GM12864 (cell line): ENCODE measurements around the gene DDX47.

Experiments
- DNase-seq: peaks from one replicate; pipeline ENCODE4 v3.0.0-alpha.2; 2011; ENCODE audit warnings: low read depth
- H3K4me3 ChIP-seq: 2 replicates; pipeline ENCODE4 v1.5.1; 2011; ENCODE audit warnings: mild to moderate bottlenecking, low read depth, low read length, control low read depth
- CTCF ChIP-seq: IDR thresholded peaks from 2 replicates; pipeline ENCODE4 v1.5.1; 2011; ENCODE audit warnings: low read depth, mild to moderate bottlenecking, moderate library complexity, low read length, control low read depth, inconsistent platforms; ENCODE audit errors: missing control alignments

DDX47 gene

GRCh38 chr12:12788131-12788530, 25.0 kb upstream of the DDX47 start:
- H3K4me3 ChIP-seq, result no peak overlapping the region
- TF ChIP-seq CTCF, result no peak
- DNase-seq, result no peak

GRCh38 chr12:12788675-12789368, 24.3 kb upstream of the DDX47 start:
- H3K4me3 ChIP-seq, result no peak overlapping the region
- peak; percentile 78 for TF ChIP-seq CTCF
- DNase-seq, result peak; percentile 75

- DNase-seq, result no peak
- no peak overlapping the region for H3K4me3 ChIP-seq
- no peak for TF ChIP-seq CTCF
Measured at GRCh38 chr12:12790956-12791355, 22.2 kb upstream of the DDX47 start.

GRCh38 chr12:12791756-12792369, 21.3 kb upstream of the DDX47 start:
- DNase-seq, result no peak
- H3K4me3 ChIP-seq, result no peak overlapping the region
- TF ChIP-seq CTCF, result no peak

- DNase-seq, result no peak
- no peak overlapping the region for H3K4me3 ChIP-seq
- TF ChIP-seq CTCF, result no peak
Measured at GRCh38 chr12:12792421-12792820, 20.7 kb upstream of the DDX47 start.

GRCh38 chr12:12794686-12795085, 18.5 kb upstream of the DDX47 start:
- H3K4me3 ChIP-seq, result no peak overlapping the region
- DNase-seq, result no peak
- TF ChIP-seq CTCF, result no peak

- TF ChIP-seq CTCF, result no peak
- no peak overlapping the region for H3K4me3 ChIP-seq
- no peak for DNase-seq
Measured at GRCh38 chr12:12796171-12796570, 17.0 kb upstream of the DDX47 start.
